Islet of Langerhans (tissue), 1 donor: Measurements from ENCODE around the gene BAX.

Experiments
- FAIRE-seq: peaks from one replicate; lab custom pipeline; 2011; peaks lifted over from hg19 to GRCh38; lab: Jason Lieb, UNC

Gene BAX

GRCh38 chr19:48988286-48988685, 33.6 kb downstream of the BAX start:
- FAIRE-seq = no peak

DNA sequence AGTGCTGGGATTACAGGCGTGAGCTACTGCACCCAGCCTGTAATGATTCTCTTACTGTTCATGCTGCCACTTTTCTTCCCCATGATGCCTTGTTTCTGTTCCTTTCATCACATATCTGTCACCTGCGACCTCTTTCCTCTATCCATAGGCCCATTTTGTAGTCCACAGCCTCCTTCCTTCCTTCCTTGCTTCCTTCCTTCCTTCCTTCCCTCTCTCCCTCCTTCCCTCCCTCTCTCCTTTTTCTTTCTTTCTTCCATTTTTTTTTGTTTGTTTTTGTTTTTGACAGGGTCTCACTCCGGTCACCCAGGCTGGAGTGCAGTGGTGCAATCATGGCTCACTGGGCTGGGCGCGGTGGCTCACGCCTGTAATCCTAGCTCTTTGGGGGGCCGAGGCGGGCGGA, 34.2 kb downstream of the BAX start:
- FAIRE-seq = no peak

- FAIRE-seq = no peak
Measured at GRCh38 chr19:48989701-48990291, 35.1 kb downstream of the BAX start.

GRCh38 chr19:48990400-48990799, 35.7 kb downstream of the BAX start:
- FAIRE-seq = no peak

DNA sequence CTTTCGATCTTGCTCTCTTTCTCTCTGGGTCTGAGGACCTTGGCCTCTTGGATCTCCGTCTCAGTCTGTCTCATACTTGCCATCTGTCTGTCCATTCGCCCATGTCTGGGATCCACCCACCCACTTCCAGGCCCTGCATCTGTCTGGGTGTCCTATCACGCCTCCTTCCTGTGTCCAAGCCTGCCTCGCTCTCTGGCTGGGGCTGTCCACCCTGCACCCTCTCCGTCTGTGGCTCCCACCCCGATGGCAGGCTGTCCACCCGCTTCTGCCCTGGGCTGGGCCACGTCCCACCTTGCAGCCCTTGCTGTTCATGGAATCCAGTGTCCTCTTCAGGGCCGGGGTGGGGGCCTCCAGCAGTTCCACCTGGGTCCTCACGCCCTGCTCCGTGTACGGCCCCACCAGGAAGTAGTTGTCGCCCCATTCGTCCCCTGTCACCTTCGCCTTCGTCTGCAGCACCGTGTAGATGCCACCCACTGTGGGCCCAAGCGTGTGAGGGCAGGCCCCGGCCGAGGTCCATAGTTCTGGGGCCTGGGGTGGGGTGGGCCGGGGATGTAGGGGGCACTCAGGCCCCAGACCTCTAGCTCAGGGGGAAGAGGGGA, 36.4 kb downstream of the BAX start:
- FAIRE-seq = no peak

- FAIRE-seq = no peak
Measured at GRCh38 chr19:48991873-48992580, 37.4 kb downstream of the BAX start.

GRCh38 chr19:48992581-48993174, 38.0 kb downstream of the BAX start:
- no peak for FAIRE-seq

DNA sequence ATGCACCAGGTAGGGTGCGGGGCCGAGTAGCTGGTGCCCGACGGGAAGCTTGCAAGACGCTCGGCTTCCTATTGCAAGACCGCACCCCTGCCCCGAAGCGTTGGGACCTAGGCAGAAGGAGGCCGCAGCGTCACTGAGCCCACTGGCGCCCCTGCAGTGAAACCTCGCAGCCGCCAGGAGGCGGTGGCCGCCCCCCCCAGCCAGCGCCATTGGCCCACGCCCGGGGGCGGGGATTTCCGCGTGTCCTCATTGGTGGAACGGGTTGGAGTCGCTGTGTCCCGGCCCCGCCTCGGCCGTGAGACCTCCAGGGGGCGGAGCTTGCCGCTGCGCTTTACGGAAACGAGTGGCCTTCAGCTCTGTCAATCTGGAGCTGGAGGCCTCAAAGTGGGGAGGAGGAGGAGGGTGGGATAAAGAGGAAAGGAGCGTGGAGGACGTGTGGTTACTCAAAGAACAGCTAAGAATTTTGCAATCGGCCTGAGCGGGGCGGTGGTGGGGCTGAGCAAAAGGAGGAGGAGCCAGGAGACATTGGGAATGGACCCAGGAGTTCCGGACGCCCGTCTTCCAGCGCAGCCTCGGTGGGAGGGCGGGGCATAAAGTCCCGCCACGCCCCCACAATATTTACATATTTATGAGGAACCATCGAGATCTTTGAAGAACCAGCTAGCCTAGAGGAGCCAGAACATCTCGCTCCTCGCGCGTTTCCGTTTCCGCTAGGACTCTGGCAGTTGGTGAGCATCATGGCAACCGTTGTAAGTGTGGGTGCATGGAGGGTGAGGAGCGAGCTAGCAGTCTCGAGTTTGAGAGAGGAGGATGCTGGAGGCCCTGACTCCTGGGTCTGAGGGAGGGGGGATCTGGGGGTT, 38.7 kb downstream of the BAX start, which contains the start of the genes GYS1 and RUVBL2:
Gene GYS1 (minus strand): TSS at position 135 of the 860 bp plus-strand sequence. CDS start 197 bp downstream, outside the sequence.
Gene RUVBL2 (plus strand): TSS at position 713 of the 860 bp plus-strand sequence. CDS start 25 bp downstream, at position 738.
- peak; percentile 96 for FAIRE-seq

DNA sequence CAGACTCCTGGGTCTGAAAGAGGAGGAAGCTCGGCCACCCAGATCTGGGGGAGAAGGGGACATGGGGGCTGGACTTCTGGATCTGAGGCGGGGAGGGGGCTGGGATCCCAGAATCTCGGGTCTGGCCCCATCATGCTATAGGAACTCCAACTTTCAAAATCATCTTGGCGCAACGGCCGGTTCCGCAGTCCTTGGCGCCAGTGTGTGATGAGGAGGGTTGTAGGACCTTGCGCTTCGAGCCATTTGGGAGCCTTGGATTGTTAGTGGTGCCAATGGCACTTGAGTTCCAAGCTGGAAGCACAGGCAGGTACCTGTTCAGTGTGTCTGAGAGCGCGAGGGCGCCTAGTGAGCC, 39.3 kb downstream of the BAX start:
- no peak for FAIRE-seq

DNA sequence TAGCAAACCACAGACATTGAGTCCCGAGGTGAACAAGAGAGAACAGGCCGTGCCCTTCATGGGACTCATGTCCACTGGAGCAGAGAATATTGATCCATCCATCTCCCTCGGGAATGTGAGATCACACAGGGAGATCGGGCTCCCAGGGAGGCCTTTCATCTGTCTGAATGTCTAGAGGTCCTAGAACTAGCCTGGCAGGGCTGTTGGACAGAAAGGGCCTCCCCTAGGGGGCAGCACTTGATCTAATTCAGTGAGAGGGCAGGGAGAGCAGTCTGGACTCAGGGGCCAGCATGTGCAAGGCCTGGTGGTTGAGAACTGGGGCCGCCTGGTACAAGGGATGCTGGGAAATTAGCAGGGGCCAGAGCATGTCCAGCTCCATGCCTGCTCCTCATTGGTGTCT, 43.3 kb downstream of the BAX start:
- no peak for FAIRE-seq

DNA sequence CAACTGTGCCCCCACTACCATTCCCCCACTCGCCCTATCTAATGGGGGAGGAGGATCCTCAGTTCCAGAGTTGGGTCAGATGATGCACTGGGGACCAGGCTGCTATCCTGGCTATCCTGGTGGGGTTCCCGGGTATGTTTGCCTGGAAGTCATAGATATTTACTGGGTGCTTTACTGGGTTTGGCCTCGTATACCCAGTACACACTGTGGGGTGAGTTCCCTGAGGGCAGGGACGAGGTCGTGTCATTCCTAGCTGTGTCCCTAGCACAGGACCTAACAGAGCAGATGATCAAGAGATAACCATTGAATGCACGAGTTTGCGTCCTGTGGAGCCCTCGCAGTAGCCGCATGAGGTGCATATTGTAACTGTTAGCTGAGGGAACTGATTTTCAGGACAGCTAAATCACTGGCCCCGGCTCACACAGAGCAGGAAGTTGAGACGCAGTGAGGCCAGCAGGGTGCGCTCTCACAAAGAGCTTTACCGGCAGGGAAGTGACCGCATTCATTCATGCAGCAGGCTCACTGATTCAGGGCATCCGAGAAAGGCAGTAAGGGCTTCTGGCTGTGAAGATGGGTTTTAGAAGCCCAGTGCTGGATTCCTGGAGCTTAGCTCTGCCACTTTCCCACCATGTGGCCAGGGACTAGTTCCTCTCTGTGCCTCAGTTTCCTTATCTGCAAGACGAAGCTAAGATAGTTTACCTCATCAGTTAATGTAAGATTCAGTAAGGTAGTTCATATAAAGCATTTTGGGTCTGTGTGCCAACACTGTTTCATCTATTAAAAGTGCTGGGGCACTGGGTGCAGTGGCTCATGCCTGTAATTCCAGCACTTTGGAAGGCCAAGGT, 45.0 kb downstream of the BAX start:
- FAIRE-seq = no peak

DNA sequence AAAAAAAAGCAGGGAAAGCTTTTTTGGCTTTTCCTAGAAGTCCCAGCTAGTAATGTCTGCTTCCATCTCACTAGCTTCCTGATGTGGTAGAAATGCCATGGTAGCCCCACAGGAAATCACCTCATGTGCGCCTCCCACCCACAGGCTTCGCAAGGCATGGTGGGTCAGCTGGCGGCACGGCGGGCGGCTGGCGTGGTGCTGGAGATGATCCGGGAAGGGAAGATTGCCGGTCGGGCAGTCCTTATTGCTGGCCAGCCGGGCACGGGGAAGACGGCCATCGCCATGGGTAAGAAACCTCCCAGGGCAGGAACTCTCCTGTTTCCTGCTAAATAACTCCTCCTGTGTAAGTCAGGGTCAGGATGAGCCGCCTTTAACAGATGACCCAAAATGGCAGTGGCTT, 49.5 kb downstream of the BAX start:
- no peak for FAIRE-seq

DNA sequence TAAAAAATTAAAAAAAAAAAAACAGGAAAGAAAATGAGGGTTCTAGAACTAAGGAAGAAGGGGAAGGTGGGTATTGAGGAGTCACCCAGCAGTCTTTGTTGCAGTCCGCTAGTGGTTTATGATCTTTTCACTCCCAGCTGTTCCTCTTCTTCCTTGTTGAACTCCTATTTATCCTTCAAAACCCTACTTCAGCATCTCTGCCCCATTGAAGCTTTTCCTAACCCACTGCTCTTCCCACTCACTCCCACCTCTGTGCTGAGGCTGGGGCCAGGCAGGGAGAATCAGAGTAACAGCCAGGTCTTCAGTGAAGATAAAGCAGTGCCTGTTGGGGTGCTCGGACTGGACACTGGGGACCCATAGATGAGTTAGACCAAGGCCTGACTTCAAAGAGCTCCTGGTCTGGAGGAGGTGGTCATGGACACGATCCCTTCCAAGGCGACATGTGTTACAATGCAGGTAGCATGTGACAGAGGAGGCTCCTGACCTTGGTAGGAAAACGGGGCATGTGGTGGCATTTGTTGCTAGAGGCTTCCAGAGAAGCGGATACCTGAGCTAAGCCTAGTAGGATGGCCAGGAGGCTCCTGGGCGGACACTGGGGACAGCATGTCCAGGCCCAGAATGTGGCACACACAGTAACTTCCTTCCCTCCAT, 50.4 kb downstream of the BAX start:
- no peak for FAIRE-seq

GRCh38 chr19:49006905-49007304, 52.2 kb downstream of the BAX start:
- no peak for FAIRE-seq

GRCh38 chr19:49009828-49010227, 55.2 kb downstream of the BAX start:
- FAIRE-seq = no peak

DNA sequence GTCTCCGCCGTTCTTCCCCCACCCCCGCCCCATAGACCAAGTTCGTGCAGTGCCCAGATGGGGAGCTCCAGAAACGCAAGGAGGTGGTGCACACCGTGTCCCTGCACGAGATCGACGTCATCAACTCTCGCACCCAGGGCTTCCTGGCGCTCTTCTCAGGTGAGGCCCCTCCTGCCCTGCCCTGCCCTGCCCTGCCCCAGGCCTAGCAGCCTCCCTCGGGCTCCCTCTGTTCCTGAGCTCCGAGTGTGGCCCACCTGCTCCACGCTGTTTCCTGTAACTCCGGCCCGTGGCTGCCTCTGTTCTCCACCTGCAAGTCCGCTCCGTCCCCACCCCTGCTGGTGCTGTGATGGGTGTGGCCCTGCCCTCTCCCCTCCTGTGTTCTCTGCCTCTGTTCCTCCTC, 55.8 kb downstream of the BAX start:
- FAIRE-seq = no peak

- FAIRE-seq = no peak
Measured at GRCh38 chr19:49011194-49011593, 56.5 kb downstream of the BAX start.
